GM18502 (cell line): ENCODE data around the gene SYK.

Source experiments
- ATAC-seq: cut with Tn5 transposase; IDR thresholded peaks from one replicate; pipeline ENCODE4 v1.9.1; 2021; ENCODE audit warnings: mild to moderate bottlenecking; ENCODE audit not compliant: unreplicated experiment, poor library complexity

The SYK gene

DNA sequence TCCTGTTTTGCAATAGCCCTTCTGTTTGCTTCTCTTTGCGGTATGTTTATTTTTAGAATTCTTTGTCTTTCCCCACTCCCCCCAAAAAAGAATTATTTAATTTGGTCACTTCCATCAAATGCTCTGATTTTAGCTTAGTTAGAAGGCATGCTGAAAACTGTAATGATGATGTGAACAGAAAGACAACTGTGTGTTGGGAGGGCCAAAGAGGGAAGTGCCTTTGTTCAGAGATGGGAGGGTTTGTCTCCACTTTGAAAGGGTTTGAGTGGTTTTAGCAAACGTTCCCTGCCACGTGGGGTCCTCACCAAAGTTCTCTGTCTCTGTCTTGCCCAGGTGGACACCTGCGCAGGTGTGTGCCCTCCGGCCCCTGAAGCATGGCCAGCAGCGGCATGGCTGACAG lies 41.9 kb downstream of the SYK start:
- ATAC-seq, result no peak

DNA sequence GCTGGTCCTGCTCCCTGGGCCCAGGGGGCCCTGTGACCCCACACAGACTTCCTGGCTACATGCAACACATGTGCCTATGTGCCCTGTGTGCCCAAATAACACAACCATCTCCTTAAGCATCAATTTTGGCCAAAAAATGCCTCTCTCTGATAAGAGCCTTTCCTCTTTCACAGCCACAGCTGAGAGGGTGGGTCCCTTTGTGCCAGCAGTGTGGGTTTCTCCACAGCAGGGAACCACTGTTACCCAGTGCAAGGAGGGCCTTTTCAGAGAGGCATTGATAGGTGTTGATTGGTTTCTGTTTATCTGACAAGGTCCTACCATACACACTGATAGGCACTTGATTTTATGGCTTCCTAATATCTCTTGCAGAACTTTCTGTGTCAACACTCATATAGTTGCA lies 42.7 kb downstream of the SYK start:
- no peak for ATAC-seq

DNA sequence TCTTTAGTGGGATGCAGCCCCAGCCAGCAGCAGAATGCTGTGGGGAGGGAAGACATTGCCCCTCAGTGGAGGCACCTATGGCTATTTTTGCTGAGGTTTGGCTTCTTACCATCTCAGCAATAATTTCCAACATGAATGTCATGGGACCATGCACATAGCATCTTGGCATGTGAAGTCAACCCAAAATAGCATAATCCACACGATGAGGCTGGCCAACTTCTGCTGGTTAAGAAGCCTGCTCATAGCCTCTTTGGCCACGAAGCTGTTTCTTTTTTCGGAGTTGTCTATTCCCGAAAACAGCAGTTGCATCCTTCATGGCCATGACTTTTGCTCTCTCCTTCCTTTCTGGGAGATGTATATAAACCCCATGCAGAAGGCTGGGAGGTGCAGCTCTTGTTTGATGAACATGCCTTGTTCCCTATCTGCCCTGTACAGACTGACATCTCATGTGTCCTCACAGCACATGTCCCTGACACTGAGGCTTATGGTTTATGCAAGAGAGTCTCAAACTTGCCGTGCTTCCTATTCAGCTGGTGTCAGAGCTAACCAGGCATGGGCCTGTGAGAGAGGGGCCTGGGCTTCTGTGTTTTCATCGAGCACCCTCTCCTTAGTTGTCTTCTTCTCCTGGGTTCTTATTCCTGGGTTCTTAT lies 45.3 kb downstream of the SYK start:
- ATAC-seq, result no peak

DNA sequence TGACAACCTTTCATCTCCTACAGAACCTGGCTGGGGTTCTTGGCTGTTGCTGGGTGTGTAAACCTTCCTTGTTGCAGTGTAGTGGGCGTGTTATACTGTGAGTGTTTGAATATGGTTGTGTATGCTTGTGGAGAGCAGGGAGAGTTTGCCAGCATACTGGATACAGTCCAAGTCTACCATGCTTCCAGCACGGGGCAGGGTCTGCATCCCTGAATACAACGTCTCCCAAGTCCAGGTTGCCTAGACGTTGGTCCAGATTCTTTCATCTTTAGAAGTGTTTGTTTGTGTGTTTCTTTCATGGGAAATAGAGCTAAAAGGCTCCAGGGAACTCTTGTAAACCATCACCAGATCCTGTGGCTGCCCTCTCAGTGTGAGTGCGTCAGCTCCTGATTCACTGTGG lies 46.4 kb downstream of the SYK start:
- ATAC-seq, result no peak

DNA sequence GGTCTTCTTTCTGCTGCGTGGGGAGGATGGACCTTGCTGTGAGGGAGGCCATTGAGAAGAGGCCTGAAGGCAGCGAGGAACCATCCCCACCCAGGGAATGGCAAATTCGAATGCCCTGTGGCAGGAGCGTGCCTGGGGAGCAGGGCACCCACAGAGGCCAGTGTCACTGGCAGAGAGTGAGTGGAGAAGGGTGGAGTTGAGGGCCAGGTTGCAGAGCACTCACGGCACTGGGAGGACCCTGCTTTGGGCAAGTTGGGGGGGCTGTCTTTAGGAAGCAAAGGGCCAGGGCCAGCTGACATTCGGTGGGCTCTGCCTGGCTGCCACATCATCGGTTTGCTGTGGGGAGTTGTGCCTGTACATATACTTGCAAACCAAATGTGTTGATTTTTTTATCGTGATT lies 47.2 kb downstream of the SYK start:
- ATAC-seq, result no peak

DNA sequence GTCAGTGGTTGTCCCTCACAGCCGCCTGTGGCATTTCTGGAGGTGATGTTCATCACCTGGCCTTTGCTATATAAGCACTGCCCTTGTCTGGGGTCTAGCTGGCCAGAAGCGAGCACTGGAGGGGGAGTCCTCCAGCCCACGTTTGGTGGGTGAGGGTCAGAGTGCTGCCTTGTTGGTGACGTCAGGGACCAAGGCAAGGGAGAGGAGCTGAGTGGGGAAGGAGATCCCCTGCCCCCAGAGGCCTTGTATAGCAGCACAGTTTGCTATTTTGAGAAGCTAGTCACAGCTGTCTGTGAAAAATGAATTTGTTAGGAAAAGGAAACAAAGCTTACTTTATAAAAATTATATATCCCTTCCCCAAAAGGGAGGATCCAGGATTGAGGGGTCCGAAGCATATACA lies 49.8 kb downstream of the SYK start:
- no peak for ATAC-seq

DNA sequence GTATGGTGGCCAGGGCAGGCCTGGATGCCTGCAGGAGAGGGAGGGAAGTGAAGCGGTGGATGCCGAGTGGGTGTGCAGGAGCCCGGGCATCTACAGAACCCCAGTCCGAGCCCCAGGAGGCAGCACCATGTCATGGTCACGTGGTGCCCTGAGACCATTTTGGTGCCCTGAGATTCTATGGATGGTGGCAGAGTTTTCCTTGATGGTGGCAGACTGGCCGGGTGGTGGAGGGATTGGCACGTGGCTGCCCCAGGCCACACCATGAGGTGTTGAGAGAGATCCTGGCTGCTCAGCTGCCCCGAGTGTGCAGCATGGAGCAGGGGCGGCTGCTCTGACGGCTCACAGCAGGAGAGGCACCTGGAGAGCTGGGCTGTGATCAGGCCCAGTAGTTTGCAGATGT lies 52.3 kb downstream of the SYK start:
- no peak for ATAC-seq

DNA sequence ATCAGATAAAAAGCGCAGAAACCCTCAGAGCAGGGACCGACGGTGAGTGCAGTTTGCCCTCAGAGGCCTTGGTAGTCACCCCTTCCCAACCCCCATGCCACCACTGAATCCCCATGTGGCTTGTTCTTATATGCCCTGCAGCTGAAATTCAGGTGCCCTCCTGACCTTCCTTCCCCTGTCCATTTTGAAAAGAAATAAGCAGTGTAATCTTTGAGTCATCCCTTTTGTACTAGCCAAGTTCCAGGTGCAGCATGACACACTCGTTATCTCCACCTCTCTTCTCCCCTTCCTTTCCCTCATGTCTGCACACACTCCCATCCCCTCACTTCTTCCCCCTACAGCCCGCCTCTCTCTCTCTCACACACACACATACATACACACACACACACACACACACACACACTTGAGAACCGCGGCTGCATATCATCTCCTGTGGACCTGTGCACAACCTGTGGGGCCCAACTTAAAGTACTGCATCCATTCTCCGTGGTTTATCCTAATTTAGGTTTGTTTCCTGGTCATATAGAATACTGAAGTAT lies 53.1 kb downstream of the SYK start:
- no peak for ATAC-seq

DNA sequence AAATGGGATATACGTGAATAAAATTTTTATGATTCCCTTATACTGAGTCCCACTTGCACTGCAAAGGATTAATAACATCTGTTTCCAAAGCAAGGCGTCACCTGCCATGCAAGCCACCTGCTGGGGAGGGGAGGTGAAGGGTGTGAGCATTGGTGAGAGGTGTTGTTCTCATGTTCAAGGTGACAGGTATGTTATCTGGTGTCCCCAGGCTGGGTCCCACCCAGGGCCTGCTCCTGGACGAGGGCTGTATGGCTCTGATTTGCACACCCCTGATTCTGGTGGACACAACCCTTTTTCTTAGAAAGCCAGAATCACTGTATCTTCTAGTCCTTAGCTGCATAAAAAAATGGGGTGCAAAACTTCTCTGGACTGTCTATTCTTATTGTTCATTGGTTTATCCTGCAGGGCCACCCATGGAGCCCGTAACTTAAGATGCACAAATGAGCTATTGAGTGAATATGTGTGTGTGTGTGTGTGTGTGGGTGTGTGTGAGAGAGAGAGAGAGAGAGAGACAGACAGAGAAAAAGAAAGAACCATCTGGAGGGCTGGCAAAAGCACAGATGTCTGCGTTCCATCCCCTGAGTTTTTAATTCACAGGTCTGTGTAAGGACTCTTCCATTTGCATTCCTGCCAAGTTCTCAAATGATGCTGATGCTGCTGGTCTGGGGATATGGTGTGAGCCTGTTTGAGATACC lies 53.7 kb downstream of the SYK start:
- no peak for ATAC-seq

DNA sequence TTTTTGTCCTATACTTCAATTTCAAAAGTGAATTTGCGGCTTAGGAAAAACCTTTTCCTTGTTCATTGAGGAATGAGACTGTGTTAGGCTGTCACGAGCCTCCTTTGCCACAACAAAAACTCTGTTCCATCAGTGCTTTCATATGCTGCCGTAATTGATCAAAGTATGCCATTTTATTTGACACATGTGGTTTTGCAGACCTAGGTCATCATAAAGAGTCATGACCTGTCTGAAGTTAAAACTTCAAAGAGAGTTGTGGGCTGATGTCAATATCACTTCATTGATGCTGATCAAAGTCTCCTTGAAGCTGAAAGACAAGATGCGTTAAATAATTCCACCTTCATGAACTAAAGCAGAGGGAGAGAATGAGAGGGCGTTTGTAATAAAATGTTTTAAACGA lies 55.5 kb downstream of the SYK start:
- no peak for ATAC-seq

DNA sequence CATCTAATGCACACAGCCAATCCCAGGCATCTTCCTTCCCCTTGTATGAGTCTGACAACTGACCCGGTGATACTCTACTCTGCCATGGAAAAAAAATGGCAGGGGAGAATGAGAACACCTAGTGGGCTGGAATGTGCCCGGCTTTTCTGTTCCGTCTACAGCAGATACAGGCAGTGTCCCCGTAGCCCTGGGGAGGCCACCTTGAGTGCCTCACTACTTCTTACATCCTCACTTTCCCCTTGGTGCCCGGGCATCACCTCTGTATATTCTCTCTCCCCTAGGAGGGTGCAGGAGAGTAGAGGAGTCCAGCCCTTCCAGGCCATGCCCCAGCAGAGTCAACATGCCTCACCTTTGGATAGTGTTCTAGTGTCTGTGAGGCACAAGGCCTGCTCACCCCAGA lies 56.2 kb downstream of the SYK start:
- ATAC-seq, result no peak

DNA sequence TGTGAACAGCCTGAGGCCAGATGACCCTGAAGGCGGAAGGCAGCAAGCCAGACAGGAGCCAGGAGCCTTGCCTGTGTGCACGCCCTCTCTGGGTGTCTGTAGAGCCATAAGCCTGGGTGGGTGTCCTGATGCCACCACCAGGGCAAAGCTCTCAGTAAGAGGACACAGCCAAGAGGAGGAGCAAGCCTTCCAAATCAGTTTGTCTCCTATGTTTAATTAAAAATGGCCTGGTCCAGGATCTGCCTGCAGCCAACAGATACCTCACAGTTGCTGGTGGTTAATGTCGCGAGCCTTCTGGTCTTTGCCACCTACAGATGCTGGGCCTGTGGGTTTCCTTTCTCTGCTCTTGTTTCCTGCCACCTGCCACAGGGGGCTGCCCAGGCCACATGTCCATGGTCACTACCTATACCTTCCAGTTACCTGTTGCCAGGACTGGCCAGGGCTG lies 56.9 kb downstream of the SYK start:
- no peak for ATAC-seq

DNA sequence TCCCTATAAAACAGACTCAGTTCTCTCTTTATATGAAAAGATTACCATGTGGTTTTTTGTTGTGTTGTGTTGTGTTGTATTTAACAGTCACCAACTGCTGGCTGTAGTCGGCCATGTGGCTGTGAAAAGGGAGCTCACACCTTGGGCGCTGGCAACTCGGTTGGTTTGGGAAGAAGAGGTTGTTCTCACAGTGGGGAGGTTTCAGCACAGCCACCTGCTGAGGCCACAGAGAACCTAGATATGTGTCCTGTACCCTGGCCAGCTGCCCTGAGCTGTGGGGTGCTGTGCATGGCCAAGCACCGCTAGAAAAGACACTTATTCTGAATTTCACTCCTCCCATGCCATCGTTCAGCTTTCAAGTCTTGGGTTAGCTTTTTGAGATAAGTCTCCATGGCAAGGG lies 58.8 kb downstream of the SYK start:
- no peak for ATAC-seq

DNA sequence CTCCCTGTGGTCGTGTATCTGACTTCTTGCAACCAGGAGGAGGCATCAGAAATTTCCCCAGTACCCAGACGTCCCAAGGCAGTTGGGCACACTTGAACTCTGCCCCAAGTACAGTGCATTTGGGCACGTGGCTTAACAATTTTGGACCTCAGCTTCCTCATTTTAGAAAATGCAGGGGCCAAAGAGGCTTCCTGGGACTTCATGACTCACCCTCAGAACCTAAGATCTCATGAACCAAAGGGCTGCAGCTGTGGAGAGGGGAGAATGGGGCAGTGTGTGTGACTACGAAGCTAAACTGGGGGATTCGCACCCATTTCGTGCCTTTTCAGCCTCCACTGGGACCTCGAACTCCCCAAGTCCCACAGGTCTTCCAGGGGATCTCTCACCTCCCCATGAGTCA lies 59.2 kb downstream of the SYK start:
- ATAC-seq, result no peak

DNA sequence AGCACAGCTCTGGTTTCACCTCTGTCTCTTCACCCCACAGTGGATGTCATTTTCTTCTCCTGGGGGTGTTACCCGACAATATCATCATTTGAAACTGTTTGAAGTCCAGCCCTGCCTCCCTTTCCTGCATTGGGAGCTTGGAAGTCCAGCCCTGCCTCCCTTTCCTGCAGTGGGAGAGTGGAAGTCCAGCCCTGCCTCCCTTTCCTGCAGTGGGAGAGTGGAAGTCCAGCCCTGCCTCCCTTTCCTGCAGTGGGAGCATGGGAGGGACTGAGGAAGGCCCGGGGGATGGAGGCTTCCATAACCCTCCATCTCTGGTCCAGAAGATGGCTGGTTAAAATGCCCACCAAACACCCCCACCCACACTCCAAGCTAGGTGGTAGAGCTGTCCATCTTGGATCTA lies 59.8 kb downstream of the SYK start:
- no peak for ATAC-seq

DNA sequence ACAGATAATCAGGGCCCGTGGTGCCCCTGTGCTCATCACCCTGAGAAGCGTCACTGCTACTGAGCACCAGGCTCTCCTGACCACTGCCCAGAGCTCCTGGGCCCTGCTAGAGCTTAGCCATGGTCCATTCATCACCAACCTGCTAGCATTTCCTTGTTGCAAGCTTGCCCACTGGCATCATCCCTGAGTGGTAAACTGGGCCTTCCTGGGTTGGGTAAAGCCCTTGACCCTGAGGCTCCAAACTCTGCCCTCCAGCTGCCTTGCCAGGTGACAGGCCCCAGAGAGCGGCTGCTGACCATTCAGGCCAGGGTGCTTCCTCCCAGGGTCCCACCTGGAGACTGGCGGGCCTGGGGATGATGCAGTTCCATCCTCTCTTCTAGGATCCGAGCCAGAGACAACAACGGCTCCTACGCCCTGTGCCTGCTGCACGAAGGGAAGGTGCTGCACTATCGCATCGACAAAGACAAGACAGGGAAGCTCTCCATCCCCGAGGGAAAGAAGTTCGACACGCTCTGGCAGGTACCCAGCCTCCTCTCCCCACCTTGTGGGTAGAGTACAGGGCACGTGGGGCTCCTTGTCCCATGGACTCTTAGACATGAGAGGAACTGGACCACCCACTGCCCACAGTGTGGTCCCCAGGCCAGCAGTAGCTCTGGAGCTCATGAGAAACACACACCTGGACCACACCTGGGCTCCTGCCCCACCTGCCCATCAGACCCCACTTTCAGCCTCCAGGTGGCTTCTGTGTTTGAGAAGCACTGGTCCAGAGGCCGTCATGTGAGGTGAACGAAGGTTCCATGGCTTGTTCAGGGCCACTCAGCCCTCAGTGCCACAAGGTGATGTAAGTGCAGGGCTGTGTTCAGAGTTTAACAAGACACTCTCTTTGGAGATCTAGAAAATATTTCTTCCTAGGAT lies 60.5 kb downstream of the SYK start:
- no peak for ATAC-seq

DNA sequence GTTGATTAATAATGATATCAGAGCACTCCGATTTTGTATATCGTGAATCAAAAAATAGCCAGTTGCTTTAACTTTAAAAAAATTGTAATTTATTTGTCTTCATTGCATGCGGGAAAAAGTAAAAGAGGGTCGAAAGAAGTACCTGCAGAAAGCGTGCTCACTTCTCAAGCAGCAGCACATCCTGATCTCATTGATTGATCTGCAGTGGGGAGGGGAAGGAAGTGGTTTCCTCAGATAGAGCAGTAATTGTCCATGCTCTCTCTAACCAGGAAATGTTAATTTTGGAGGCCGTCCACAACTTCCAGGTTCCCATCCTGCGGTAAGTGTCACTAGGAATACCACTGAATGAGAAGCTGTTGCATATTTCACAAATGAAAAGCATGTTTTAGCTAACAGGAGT lies 63.2 kb downstream of the SYK start:
- no peak for ATAC-seq

DNA sequence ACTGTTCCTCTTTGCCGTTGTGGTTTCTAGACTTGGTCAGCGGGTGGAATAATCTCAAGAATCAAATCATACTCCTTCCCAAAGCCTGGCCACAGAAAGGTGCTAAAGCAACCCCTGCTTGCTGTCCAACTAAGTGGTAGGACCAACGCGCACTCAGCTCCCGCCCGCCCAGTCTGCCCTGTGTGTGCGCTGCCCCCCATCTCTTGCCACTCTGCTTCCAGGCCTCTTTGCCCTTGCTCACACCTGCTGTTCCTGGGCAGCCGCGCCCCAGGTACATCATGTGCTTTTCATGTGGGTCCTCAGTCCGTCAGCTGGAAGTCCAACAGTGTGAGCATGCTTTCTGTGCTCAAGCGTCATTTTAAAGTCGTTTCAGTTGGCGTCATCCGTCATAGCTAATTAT lies 65.5 kb downstream of the SYK start:
- ATAC-seq, result no peak

DNA sequence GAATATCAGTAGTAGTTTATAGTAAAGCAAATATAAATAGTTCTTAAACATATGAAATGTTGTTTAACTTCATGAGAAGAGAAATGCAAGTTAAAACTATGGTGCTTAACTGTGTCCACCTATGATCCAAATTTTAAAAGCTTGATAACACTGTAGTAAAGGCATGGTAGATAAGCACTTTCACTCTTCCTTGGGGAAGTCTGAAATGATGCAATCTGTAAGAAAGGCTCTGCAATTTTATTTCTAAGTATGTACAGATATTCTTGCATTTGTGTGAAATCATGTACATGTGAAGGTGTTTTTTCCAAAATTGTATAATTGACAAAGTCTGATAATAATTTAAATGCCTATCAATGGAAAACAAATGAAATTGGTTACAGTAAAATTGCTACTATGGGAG lies 66.9 kb downstream of the SYK start:
- ATAC-seq, result no peak

DNA sequence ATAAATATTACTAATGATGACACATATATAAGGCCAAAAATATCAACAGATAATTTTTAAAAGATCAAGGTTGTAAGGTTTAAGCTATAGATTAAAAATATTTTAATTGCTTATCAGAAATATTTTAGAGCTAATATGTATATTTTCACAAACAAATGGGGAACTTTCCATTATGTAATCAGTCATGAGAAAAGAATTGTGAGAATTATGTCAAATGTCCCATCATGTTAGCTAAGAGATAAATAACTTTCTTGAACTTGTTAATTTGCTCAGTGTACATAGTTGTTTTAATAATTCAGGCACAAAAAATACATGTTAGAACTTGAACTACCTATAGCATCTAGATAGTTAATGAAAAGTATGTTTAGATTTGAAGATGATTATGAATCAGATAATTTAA lies 67.7 kb downstream of the SYK start:
- no peak for ATAC-seq
